ENCODE results near the gene COL9A3. TPM values are rescaled to one million over a fixed set of nuclear protein-coding genes. Genes with fewer than 3 reads are reported as not detected.

Gene COL9A3
- total RNA-seq, 1 donor from 2014 or later: 1.1 TPM

DNA sequence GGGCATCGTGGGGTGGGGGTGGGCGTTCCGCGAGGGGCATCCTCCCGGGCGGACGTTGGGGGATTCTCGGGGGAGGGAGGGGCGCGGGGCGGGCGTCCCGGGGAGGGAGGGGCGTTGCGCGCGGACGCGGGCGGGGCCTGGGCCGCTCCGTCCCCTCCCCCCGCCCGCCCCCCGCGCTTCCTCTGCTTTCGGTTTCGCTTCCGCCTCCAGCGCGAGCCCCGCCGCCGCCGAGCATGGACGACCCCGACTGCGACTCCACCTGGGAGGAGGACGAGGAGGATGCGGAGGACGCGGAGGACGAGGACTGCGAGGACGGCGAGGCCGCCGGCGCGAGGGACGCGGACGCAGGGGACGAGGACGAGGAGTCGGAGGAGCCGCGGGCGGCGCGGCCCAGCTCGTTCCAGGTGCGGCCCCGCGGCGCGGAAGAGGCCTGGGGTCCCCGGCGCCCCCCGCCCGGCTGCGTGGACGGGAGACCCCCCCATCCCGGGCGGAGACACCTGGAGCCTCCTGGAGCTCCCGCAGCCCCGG lies 12.2 kb upstream of the COL9A3 start, which contains the start of gene OGFR:
OGFR (plus strand) TSS at position 209 of the 528 bp plus-strand sequence; CDS start at position 234, 25 bp downstream.
- no peaks in the 10 kb centered on the region for H3K9me3 ChIP-seq
- peak within 1 kb of the TSS; percentile 87 for H3K27ac ChIP-seq
- H3K4me3 ChIP-seq: peak within 1 kb of the TSS; percentile 81
- ATAC-seq: peak; percentile 61
- TF ChIP-seq, protein P1, sequence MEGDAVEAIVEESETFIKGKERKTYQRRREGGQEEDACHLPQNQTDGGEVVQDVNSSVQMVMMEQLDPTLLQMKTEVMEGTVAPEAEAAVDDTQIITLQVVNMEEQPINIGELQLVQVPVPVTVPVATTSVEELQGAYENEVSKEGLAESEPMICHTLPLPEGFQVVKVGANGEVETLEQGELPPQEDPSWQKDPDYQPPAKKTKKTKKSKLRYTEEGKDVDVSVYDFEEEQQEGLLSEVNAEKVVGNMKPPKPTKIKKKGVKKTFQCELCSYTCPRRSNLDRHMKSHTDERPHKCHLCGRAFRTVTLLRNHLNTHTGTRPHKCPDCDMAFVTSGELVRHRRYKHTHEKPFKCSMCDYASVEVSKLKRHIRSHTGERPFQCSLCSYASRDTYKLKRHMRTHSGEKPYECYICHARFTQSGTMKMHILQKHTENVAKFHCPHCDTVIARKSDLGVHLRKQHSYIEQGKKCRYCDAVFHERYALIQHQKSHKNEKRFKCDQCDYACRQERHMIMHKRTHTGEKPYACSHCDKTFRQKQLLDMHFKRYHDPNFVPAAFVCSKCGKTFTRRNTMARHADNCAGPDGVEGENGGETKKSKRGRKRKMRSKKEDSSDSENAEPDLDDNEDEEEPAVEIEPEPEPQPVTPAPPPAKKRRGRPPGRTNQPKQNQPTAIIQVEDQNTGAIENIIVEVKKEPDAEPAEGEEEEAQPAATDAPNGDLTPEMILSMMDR (IDR thresholded peaks at IDR 0.05): no peak
- H3K4me1 ChIP-seq: peaks cover 23% of the 10 kb centered on the region
- peaks cover 42% of the 10 kb centered on the region for H3K36me3 ChIP-seq
- DNase-seq: peak; percentile 85
- no peaks in the 10 kb centered on the region for H3K27me3 ChIP-seq
- intact Hi-C loops (cut with DNase I): loop anchor here (10.0 kb wide), 1 partner anchor 130 kb away; no protein-coding TSS in a partner anchor

DNA sequence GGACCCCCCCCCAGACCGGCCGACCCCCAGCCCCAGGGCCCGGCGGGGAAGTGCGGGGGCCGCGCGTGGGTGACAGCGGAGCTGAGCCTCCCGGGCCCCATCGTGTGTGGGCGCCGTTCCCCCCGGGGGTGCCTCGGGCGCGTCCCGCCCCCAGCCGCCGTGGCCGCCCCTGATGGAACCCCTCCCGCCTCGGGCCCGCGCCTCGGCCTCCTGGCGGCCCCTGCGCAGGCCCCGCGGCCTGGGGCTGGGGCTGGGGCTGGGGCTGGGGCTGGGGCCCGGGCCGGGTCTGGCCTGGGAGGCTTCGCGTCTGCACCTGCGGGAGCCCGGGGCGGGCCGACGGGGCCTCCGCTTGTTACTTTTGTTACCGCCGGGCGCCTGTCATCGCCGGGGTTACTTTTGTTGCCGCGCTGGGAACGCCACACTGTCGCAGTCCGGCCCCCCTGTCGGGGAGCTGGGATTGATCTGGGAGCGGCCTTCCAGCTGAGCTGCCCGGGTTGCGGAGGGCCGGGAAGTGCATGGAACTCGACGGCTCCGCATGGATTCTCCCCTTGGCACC lies 11.6 kb upstream of the COL9A3 start:
- no peaks in the 10 kb centered on the region for H3K27me3 ChIP-seq
- peak; percentile 75 for DNase-seq
- peaks cover 23% of the 10 kb centered on the region for H3K4me1 ChIP-seq
- TF ChIP-seq, protein P1 (IDR thresholded peaks at IDR 0.05): no peak
- peak; percentile 39 for ATAC-seq
- H3K4me3 ChIP-seq: peak overlapping the region; percentile 81
- peak overlapping the region; percentile 87 for H3K27ac ChIP-seq
- intact Hi-C loops (cut with DNase I): loop anchor here (10.0 kb wide), 1 partner anchor 130 kb away; no protein-coding TSS in a partner anchor
- no peaks in the 10 kb centered on the region for H3K9me3 ChIP-seq
- H3K36me3 ChIP-seq: peaks cover 42% of the 10 kb centered on the region

DNA sequence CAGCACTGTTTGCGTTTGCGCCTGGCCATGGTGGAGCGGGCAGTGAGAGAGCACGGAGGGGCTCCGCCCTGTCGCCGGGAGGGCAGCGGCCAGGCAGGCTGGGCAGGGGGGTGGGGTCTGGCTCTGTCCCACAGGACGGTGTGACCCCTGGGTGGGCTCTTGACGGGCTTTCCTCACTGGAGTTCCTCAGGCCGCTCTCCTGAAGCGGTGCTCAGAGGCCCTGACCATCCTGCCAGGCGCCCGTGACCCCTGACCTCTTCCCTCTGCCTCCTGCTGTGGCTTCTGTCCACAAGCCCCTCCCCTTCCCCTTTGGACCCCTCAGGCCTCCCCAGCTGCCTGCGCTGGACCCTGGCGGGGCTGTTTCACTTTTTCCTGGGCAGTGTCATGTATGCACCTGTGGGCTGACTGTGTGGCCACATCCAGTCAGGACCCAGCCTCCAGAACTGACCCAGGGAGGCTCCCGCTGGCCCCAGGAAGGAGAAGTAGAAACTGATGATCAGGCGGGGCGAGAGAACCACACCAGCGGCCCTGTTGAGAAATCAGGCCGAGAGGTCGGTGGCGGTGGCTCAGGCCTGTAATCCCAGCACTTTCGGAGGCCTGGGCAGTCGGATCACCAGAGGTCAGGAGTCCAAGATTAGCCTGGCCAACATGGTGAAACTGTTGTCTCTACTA lies 11.0 kb upstream of the COL9A3 start:
- Histone ChIP-seq H3K4me3 (peak overlapping the region; percentile 81), H3K27ac (peak overlapping the region; percentile 87), H3K9me3 (no peaks in the 10 kb centered on the region), H3K4me1 (peaks cover 23% of the 10 kb centered on the region), H3K36me3 (peaks cover 42% of the 10 kb centered on the region), H3K27me3 (no peaks in the 10 kb centered on the region)
- DNase-seq (peak; percentile 84), ATAC-seq (peak; percentile 60)
- intact Hi-C loops (cut with DNase I): loop anchor here (10.0 kb wide), 1 partner anchor 131 kb away; no protein-coding TSS in a partner anchor
- TF ChIP-seq, protein P1 (IDR thresholded peaks at IDR 0.05): no peak

DNA sequence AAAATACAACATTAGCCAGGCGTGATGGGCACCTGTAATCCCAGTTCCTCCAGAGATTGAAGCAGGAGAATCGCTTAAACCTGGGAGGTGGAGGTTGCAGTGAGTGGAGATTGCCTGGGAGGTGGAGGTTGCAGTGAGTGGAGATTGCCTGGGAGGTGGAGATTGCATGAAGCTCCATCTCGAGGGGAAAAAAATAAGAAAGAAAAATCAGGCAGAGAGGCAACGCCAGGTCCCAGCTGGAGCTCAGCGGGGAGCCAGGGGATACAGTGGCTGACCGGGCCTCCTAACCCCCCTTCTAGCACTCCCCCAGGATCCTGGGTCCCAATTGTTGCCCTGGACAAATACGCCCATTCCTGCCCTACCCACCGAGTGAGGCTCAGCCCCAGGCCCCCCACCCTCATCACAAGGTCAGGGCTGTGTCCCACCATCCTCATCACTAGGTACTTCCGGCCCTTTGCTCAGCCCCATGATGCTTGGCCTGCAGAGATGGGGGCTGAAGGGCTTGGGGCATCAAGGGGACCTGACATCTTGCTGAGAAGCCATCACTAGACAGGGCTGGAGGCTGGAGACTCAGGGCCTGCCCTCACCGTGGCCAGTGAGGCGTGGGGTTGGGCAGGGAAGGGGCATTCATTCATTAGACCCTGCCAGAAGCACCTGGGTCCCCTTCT lies 10.3 kb upstream of the COL9A3 start:
- Histone ChIP-seq H3K9me3 (no peaks in the 10 kb centered on the region), H3K27me3 (no peaks in the 10 kb centered on the region), H3K4me1 (peaks cover 23% of the 10 kb centered on the region), H3K36me3 (peaks cover 45% of the 10 kb centered on the region), H3K27ac (peak overlapping the region; percentile 87), H3K4me3 (peak overlapping the region; percentile 81)
- ATAC-seq (no peak), DNase-seq (no peak)
- intact Hi-C loops (cut with DNase I): loop anchor here (10.0 kb wide), 1 partner anchor 132 kb away; no protein-coding TSS in a partner anchor
- TF ChIP-seq, protein P1 (IDR thresholded peaks at IDR 0.05): no peak

DNA sequence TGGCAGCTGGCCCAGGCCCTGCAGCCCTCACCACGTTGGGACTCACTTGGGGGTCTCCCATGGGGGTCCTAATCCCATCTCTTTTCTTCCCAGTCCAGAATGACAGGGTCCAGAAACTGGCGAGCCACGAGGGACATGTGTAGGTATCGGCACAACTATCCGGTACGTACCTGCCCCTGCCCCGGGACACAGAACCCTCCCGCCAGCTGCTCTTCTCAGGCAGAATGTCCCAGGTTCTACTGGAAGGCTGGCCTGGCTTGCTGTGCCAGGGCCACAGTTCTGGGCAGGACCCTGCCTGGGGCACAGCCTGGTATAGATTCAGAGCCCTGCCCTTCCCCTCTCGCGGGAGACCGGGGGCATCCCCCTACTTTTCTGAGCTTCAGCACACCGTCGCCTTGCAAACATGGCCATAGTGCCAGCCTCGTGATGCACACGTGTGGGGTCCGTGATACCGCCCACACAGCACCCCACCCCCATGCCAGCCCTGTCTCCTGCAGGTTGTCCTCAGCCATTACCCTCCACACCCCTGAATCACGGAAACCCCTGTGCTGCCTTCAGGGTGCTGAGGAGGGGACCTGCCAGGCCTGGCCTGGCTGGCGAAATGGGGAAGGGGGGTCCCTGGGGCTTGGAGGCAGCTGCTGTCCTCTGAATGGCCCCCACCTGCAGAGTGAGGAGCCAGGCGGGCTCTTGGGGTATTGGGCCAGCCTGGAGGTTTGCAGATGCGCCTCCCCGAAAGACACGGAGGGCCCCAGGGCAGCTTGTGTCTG lies 9.2 kb upstream of the COL9A3 start:
- H3K27ac ChIP-seq: no peak overlapping the region
- H3K4me1 ChIP-seq: peaks cover 23% of the 10 kb centered on the region
- H3K27me3 ChIP-seq: no peaks in the 10 kb centered on the region
- DNase-seq (no peak), ATAC-seq (no peak)
- no peaks in the 10 kb centered on the region for H3K9me3 ChIP-seq
- intact Hi-C loops (cut with DNase I): loop anchor here (10.0 kb wide), 1 partner anchor 133 kb away; no protein-coding TSS in a partner anchor
- peaks cover 56% of the 10 kb centered on the region for H3K36me3 ChIP-seq
- H3K4me3 ChIP-seq: no peak overlapping the region
- TF ChIP-seq, protein P1 (IDR thresholded peaks at IDR 0.05): no peak
